SIG-M5 treated with dmso at 0.1 percent for 504 hours (cell line): ENCODE data around the gene HES2.
A peak's percentile ranks its signal among the peaks of the same experiment; 100 is the strongest.
"Not testable (repeated sequence)": the region's sequence is repeated elsewhere in the genome, so short reads cannot be mapped to it uniquely, and the experiment has no call there.

Experiments
- DNase-seq: peaks from one replicate; lab custom pipeline; 2025; ENCODE audit not compliant: unreplicated experiment; lab: John Stamatoyannopoulos, UW

The HES2 gene

GRCh38 chr1:6454856-6455751 lies 35.4 kb upstream of the HES2 start:
- no peak for DNase-seq

GRCh38 chr1:6453895-6454855 lies 34.5 kb upstream of the HES2 start:
- DNase-seq, result not testable (repeated sequence)

- no peak for DNase-seq
Observed at GRCh38 chr1:6450943-6451373, 31.2 kb upstream of the HES2 start.

- DNase-seq, result not testable (repeated sequence)
Observed at GRCh38 chr1:6450486-6450885, 30.8 kb upstream of the HES2 start.

GRCh38 chr1:6450005-6450450 lies 30.3 kb upstream of the HES2 start:
- DNase-seq, result no peak

GRCh38 chr1:6448749-6449631 lies 29.3 kb upstream of the HES2 start:
- no peak for DNase-seq

- no peak for DNase-seq
Observed at GRCh38 chr1:6447818-6448748, 28.4 kb upstream of the HES2 start.

- no peak for DNase-seq
Observed at GRCh38 chr1:6447016-6447817, 27.5 kb upstream of the HES2 start.

GRCh38 chr1:6446665-6447015 lies 26.9 kb upstream of the HES2 start:
- DNase-seq, result no peak

- not testable (repeated sequence) for DNase-seq
Observed at GRCh38 chr1:6445929-6446328, 26.2 kb upstream of the HES2 start.

GRCh38 chr1:6445062-6445763 lies 25.5 kb upstream of the HES2 start:
- DNase-seq, result no peak

- no peak for DNase-seq
Observed at GRCh38 chr1:6444377-6444776, 24.7 kb upstream of the HES2 start.

- no peak for DNase-seq
Observed at GRCh38 chr1:6443339-6444115, 23.8 kb upstream of the HES2 start.

GRCh38 chr1:6441586-6441985 lies 21.9 kb upstream of the HES2 start:
- DNase-seq, result no peak

GRCh38 chr1:6440198-6441126 lies 20.7 kb upstream of the HES2 start:
- DNase-seq, result peak; percentile 30

- DNase-seq, result peak; percentile 43
Observed at GRCh38 chr1:6438047-6438525, 18.4 kb upstream of the HES2 start.
